ENCODE results near the gene MXRA8.

MXRA8 gene

DNA sequence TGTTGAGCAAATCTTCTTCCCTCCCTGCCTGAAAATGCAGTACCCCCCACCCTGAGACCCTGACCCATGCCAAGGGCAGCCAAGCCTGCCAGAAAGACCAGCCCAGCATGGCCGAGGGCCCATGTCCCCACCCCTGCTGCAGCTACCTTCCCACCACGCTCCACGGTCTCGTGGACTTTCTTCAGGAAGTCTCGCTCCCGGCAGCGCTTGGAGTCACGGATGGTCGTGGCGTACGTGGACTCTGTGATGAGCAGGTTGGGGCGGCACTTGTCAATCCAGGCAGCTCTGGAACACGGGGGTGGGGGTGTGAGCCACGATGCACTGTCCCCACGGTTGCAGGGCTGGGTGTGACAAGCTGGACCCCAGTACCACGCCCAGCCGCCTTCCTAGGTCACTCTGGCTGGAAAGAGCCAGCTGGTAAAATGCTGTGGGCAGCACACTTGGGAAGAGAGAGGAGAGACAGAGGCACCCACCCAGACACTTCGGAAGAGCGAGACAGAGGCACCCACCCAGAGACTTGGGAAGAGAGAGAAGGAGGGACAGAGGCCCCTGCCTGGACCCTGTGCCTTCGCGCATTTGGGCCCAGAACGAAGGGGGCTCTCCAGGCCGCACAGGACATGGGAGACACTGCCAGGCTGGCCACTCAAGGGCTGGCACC lies 43.5 kb downstream of the MXRA8 start:
- H3K4me1 ChIP-seq (ENCODE audit: control insufficient read depth, insufficient read depth, low read depth, low read length) = peaks cover 23% of the 10 kb centered on the region

GRCh38 chr1:1314237-1314586 lies 44.1 kb downstream of the MXRA8 start:
- Histone ChIP-seq H3K27me3 (ENCODE audit: control insufficient read depth in 1 of 2, insufficient read depth in 1 of 2, low read length in 2 of 2) (no peaks in the 10 kb centered on the region), H4K91ac (ENCODE audit: low read length) (no peak overlapping the region), H4K8ac (ENCODE audit: low read length) (no peak overlapping the region), H3K9ac (ENCODE audit: low read length) (no peak overlapping the region), H2BK12ac (ENCODE audit: low read length in 2 of 2) (no peak overlapping the region), H2BK120ac (ENCODE audit: low read depth, low read length) (no peak overlapping the region), H2BK5ac (ENCODE audit: low read depth, low read length, poor library complexity, severe bottlenecking) (no peak overlapping the region), H3K18ac (ENCODE audit: low read depth in 1 of 2, low read length in 2 of 2) (no peak overlapping the region), H3K36me3 (ENCODE audit: control insufficient read depth in 1 of 2, insufficient read depth in 2 of 2, low read depth in 1 of 2, low read length in 2 of 2) (peaks cover 66 to 83% of the 10 kb centered on the region in 2 experiments), H2AK5ac (ENCODE audit: low read length, severe bottlenecking) (no peak overlapping the region), H3K4me1 (ENCODE audit: control insufficient read depth, insufficient read depth, low read depth, low read length) (peaks cover 24% of the 10 kb centered on the region), H3K4me3 (ENCODE audit: insufficient read depth in 1 of 2, low read depth in 1 of 2, low read length in 2 of 2) (no peak overlapping the region), H3K9me3 (ENCODE audit: control insufficient read depth, low read length) (no peaks in the 10 kb centered on the region), H3K23ac (ENCODE audit: low read length in 2 of 2) (no peak overlapping the region), H2AFZ (ENCODE audit: low read depth, low read length) (no peak overlapping the region), H3K14ac (ENCODE audit: low read length in 2 of 2) (no peak overlapping the region), H3K79me1 (replicated peaks; ENCODE audit: low read length, poor library complexity, severe bottlenecking) (peaks cover 42% of the 10 kb centered on the region), H3K4me2 (ENCODE audit: low read length, poor library complexity, severe bottlenecking) (no peak overlapping the region), H3K4ac (ENCODE audit: low read depth in 1 of 2, low read length in 2 of 2) (no peak overlapping the region), H3K27ac (ENCODE audit: low read length, poor library complexity, severe bottlenecking) (no peak overlapping the region), H2BK15ac (ENCODE audit: low read depth, poor library complexity, severe bottlenecking) (no peak overlapping the region)
- DNase-seq = no peak
- WGBS = 97% methylated on average over 13 of the region's 15 CpGs

More for the DNA sequence above, 43.5 kb downstream of the MXRA8 start:
- Histone ChIP-seq H3K18ac (ENCODE audit: low read depth in 1 of 2, low read length in 2 of 2) (no peak overlapping the region), H3K27me3 (ENCODE audit: control insufficient read depth in 1 of 2, insufficient read depth in 1 of 2, low read length in 2 of 2) (no peaks in the 10 kb centered on the region), H3K27ac (ENCODE audit: low read length, poor library complexity, severe bottlenecking) (no peak overlapping the region), H3K23ac (ENCODE audit: low read length in 2 of 2) (no peak overlapping the region), H2BK5ac (ENCODE audit: low read depth, low read length, poor library complexity, severe bottlenecking) (no peak overlapping the region), H2BK12ac (ENCODE audit: low read length in 2 of 2) (peak overlapping the region in 1 of 2 experiments; percentile 47), H3K14ac (ENCODE audit: low read length in 2 of 2) (no peak overlapping the region), H2BK15ac (ENCODE audit: low read depth, poor library complexity, severe bottlenecking) (no peak overlapping the region), H4K8ac (ENCODE audit: low read length) (no peak overlapping the region), H3K9me3 (ENCODE audit: control insufficient read depth, low read length) (no peaks in the 10 kb centered on the region), H3K79me1 (replicated peaks; ENCODE audit: low read length, poor library complexity, severe bottlenecking) (peaks cover 45% of the 10 kb centered on the region), H3K36me3 (ENCODE audit: control insufficient read depth in 1 of 2, insufficient read depth in 2 of 2, low read depth in 1 of 2, low read length in 2 of 2) (peaks cover 70 to 83% of the 10 kb centered on the region in 2 experiments), H2AFZ (ENCODE audit: low read depth, low read length) (no peak overlapping the region), H3K9ac (ENCODE audit: low read length) (no peak overlapping the region), H3K4me3 (ENCODE audit: insufficient read depth in 1 of 2, low read depth in 1 of 2, low read length in 2 of 2) (no peak overlapping the region), H4K91ac (ENCODE audit: low read length) (no peak overlapping the region), H3K4ac (ENCODE audit: low read depth in 1 of 2, low read length in 2 of 2) (no peak overlapping the region), H2AK5ac (ENCODE audit: low read length, severe bottlenecking) (no peak overlapping the region), H2BK120ac (ENCODE audit: low read depth, low read length) (no peak overlapping the region), H3K4me2 (ENCODE audit: low read length, poor library complexity, severe bottlenecking) (no peak overlapping the region)
- no peak for DNase-seq
- WGBS = 95% methylated on average over 23 of the region's 23 CpGs

- Histone ChIP-seq H3K9ac (ENCODE audit: low read length) (no peak overlapping the region), H2BK15ac (ENCODE audit: low read depth, poor library complexity, severe bottlenecking) (no peak overlapping the region), H3K18ac (ENCODE audit: low read depth in 1 of 2, low read length in 2 of 2) (no peak overlapping the region), H2BK120ac (ENCODE audit: low read depth, low read length) (no peak overlapping the region), H3K4me3 (ENCODE audit: insufficient read depth in 1 of 2, low read depth in 1 of 2, low read length in 2 of 2) (peak overlapping the region in 1 of 2 experiments; percentile 27), H3K23ac (ENCODE audit: low read length in 2 of 2) (no peak overlapping the region), H4K8ac (ENCODE audit: low read length) (no peak overlapping the region), H3K4ac (ENCODE audit: low read depth in 1 of 2, low read length in 2 of 2) (no peak overlapping the region), H3K9me3 (ENCODE audit: control insufficient read depth, low read length) (no peaks in the 10 kb centered on the region), H3K27ac (ENCODE audit: low read length, poor library complexity, severe bottlenecking) (no peak overlapping the region), H3K79me1 (replicated peaks; ENCODE audit: low read length, poor library complexity, severe bottlenecking) (peaks cover 37% of the 10 kb centered on the region), H3K4me1 (ENCODE audit: control insufficient read depth, insufficient read depth, low read depth, low read length) (peaks cover 23% of the 10 kb centered on the region), H3K14ac (ENCODE audit: low read length in 2 of 2) (no peak overlapping the region), H3K4me2 (ENCODE audit: low read length, poor library complexity, severe bottlenecking) (no peak overlapping the region), H3K27me3 (ENCODE audit: control insufficient read depth in 1 of 2, insufficient read depth in 1 of 2, low read length in 2 of 2) (no peaks in the 10 kb centered on the region), H2BK12ac (ENCODE audit: low read length in 2 of 2) (no peak overlapping the region), H2AFZ (ENCODE audit: low read depth, low read length) (no peak overlapping the region), H2AK5ac (ENCODE audit: low read length, severe bottlenecking) (no peak overlapping the region), H3K36me3 (ENCODE audit: control insufficient read depth in 1 of 2, insufficient read depth in 2 of 2, low read depth in 1 of 2, low read length in 2 of 2) (peaks cover 60 to 78% of the 10 kb centered on the region in 2 experiments), H2BK5ac (ENCODE audit: low read depth, low read length, poor library complexity, severe bottlenecking) (no peak overlapping the region), H4K91ac (ENCODE audit: low read length) (no peak overlapping the region)
- 92% methylated on average over 37 of the region's 37 CpGs for WGBS
- DNase-seq = no peak
Measured at GRCh38 chr1:1313500-1314236, 44.7 kb downstream of the MXRA8 start.

GRCh38 chr1:1312450-1313314 lies 45.7 kb downstream of the MXRA8 start:
- H2BK5ac ChIP-seq (ENCODE audit: low read depth, low read length, poor library complexity, severe bottlenecking) = no peak overlapping the region
- H3K4me1 ChIP-seq (ENCODE audit: control insufficient read depth, insufficient read depth, low read depth, low read length) = peaks cover 18% of the 10 kb centered on the region
- no peak overlapping the region for H2BK15ac ChIP-seq (ENCODE audit: low read depth, poor library complexity, severe bottlenecking)
- H3K18ac ChIP-seq (ENCODE audit: low read depth in 1 of 2, low read length in 2 of 2) = no peak overlapping the region
- H3K27ac ChIP-seq (ENCODE audit: low read length, poor library complexity, severe bottlenecking) = no peak overlapping the region
- no peak overlapping the region for H2AK5ac ChIP-seq (ENCODE audit: low read length, severe bottlenecking)
- H3K23ac ChIP-seq (ENCODE audit: low read length in 2 of 2) = no peak overlapping the region
- H3K9me3 ChIP-seq (ENCODE audit: control insufficient read depth, low read length) = no peaks in the 10 kb centered on the region
- H3K14ac ChIP-seq (ENCODE audit: low read length in 2 of 2) = no peak overlapping the region
- no peaks in the 10 kb centered on the region for H3K27me3 ChIP-seq (ENCODE audit: control insufficient read depth in 1 of 2, insufficient read depth in 1 of 2, low read length in 2 of 2)
- H4K91ac ChIP-seq (ENCODE audit: low read length) = no peak overlapping the region
- no peak overlapping the region for H2BK120ac ChIP-seq (ENCODE audit: low read depth, low read length)
- no peak overlapping the region for H3K4me2 ChIP-seq (ENCODE audit: low read length, poor library complexity, severe bottlenecking)
- peaks cover 37% of the 10 kb centered on the region for H3K79me1 ChIP-seq (replicated peaks; ENCODE audit: low read length, poor library complexity, severe bottlenecking)
- no peak overlapping the region for H4K8ac ChIP-seq (ENCODE audit: low read length)
- H3K9ac ChIP-seq (ENCODE audit: low read length) = no peak overlapping the region
- H2BK12ac ChIP-seq (ENCODE audit: low read length in 2 of 2) = peak overlapping the region in 1 of 2 experiments; percentile 11
- H2AFZ ChIP-seq (ENCODE audit: low read depth, low read length) = no peak overlapping the region
- 95% methylated on average over 49 of the region's 49 CpGs for WGBS
- DNase-seq = no peak
- H3K4ac ChIP-seq (ENCODE audit: low read depth in 1 of 2, low read length in 2 of 2) = no peak overlapping the region
- H3K36me3 ChIP-seq (ENCODE audit: control insufficient read depth in 1 of 2, insufficient read depth in 2 of 2, low read depth in 1 of 2, low read length in 2 of 2) = peaks cover 59 to 78% of the 10 kb centered on the region in 2 experiments
- H3K4me3 ChIP-seq (ENCODE audit: insufficient read depth in 1 of 2, low read depth in 1 of 2, low read length in 2 of 2) = no peak overlapping the region
